HCT116 (cell line): Measurements from ENCODE around the gene VTI1A. TPM values are rescaled to one million over a fixed set of nuclear protein-coding genes. Genes with fewer than 3 reads are reported as not detected.
A peak's percentile ranks its signal among the peaks of the same experiment; 100 is the strongest.

Experiments used
- ATAC-seq: fragments of 200-7000 bp; cut with Tn5 transposase; 2 replicates; pipeline ENCODE4 v1.9.1; 2020; ENCODE audit warnings: mild to moderate bottlenecking, moderate library complexity
- BruUV-seq: library from RNA; stranded (reverse); fragments of 400-500 nt; replicated peaks from 2 replicates; lab custom pipeline; 2021; lab: Mats Ljungman, UMichigan
- CTCF ChIA-PET: fragments of 300-600 bp; sonication (Branson Sonifier 250); formaldehyde crosslinking; loops from one replicate; lab custom pipeline; 2021; ENCODE audit warnings: antibody characterized with exemption; lab: Charles Lee
- POLR2A ChIA-PET: fragments of 300-600, 350-600 bp; sonication (Branson Sonifier 250); formaldehyde crosslinking; loops from one replicate; lab custom pipeline; 2021; ENCODE audit warnings: antibody characterized with exemption; lab: Charles Lee
- RAD21 ChIA-PET, 2 experiments: fragments of 300-600 bp; sonication (Branson Sonifier 250); formaldehyde crosslinking; loops; one replicate each; lab custom pipeline; 2023; ENCODE audit warnings: low total read pairs in 2 of 2; ENCODE audit not compliant: uncharacterized antibody in 2 of 2, unreplicated experiment in 2 of 2, low non-redundant PET in 1 of 2; lab: Charles Lee
- DNase-seq: peaks from one replicate; pipeline ENCODE4 v3.0.0-alpha.2; 2010; ENCODE audit warnings: low read depth, low spot score
- H2AFZ ChIP-seq: fragments of 200-600 bp; shearing (Covaris generic), sonication (generic); 2 replicates; pipeline ENCODE4 v1.6.1; 2017; ENCODE audit warnings: low read depth, mixed run types, mixed read lengths, antibody characterized with exemption, low read length; ENCODE audit not compliant: poor library complexity, severe bottlenecking
- H3K27ac ChIP-seq: 2 replicates; pipeline ENCODE4 v1.5.1; 2012; ENCODE audit warnings: low read depth, low read length
- H3K27me3 ChIP-seq: fragments of 200-600 bp; sonication (generic); 2 replicates; pipeline ENCODE4 v1.6.1; 2016; ENCODE audit warnings: mixed run types, low read length, mixed read lengths; ENCODE audit not compliant: insufficient read depth
- H3K36me3 ChIP-seq, 2 experiments: fragments of 200-500 bp in 1 of 2; fragments of 200-600 bp in 1 of 2; sonication (Bioruptor generic) in 1 of 2; sonication (generic) in 1 of 2; 2 replicates each; pipeline versions ENCODE4 v1.5.1 to v1.6.1; 2014 to 2016; ENCODE audit warnings: low read length in 2 of 2, inconsistent platforms in 1 of 2, mixed read lengths in 1 of 2, mixed run types in 1 of 2; ENCODE audit not compliant: insufficient read depth in 2 of 2, control insufficient read depth in 1 of 2
- H3K4me1 ChIP-seq, 2 experiments: fragments of 200-600 bp in 1 of 2; sonication (generic) in 1 of 2; 2 replicates each; pipeline versions ENCODE4 v1.5.1 to v1.6.1; 2012 to 2017; ENCODE audit warnings: low read length in 2 of 2, inconsistent platforms in 1 of 2, mild to moderate bottlenecking in 1 of 2, mixed read lengths in 1 of 2, mixed run types in 1 of 2, moderate library complexity in 1 of 2; ENCODE audit not compliant: insufficient read depth in 2 of 2, control insufficient read depth in 1 of 2
- H3K4me2 ChIP-seq: fragments of 200-600 bp; sonication (generic); 2 replicates; pipeline ENCODE4 v1.6.1; 2017; ENCODE audit warnings: mixed run types, low read length, mixed read lengths
- H3K4me3 ChIP-seq, 2 experiments: fragments of 200-600 bp in 1 of 2; sonication (generic) in 1 of 2; replicated peaks in 1 of 2; 2 replicates each; pipeline ENCODE4 v1.5.1; 2011 to 2016; ENCODE audit warnings: low read length in 2 of 2, control low read depth in 1 of 2, low read depth in 1 of 2, mild to moderate bottlenecking in 1 of 2, mixed read lengths in 1 of 2, mixed run types in 1 of 2
- H3K79me2 ChIP-seq: fragments of 200-600 bp; sonication (generic); 2 replicates; pipeline ENCODE4 v1.6.1; 2017; ENCODE audit warnings: mild to moderate bottlenecking, mixed run types, low read length, moderate library complexity, mixed read lengths; ENCODE audit not compliant: insufficient read depth
- H3K9ac ChIP-seq: fragments of 200-600 bp; sonication (generic); 2 replicates; pipeline ENCODE4 v1.6.1; 2016; ENCODE audit warnings: low read length, mixed read lengths
- H3K9me2 ChIP-seq: fragments of 200-600 bp; sonication (generic), shearing (Covaris generic); 2 replicates; pipeline ENCODE4 v1.6.1; 2017; ENCODE audit warnings: mixed run types, mild to moderate bottlenecking, moderate library complexity; ENCODE audit not compliant: insufficient read depth
- H3K9me3 ChIP-seq, 2 experiments: fragments of 200-500 bp in 1 of 2; fragments of 200-600 bp in 1 of 2; sonication (Bioruptor generic) in 1 of 2; sonication (generic) in 1 of 2; 2 replicates each; pipeline ENCODE4 v1.6.1; 2014 to 2017; ENCODE audit warnings: low read length in 2 of 2, mixed read lengths in 2 of 2, inconsistent platforms in 1 of 2, low read depth in 1 of 2, mild to moderate bottlenecking in 1 of 2, mixed run types in 1 of 2, moderate library complexity in 1 of 2; ENCODE audit not compliant: control insufficient read depth in 1 of 2, insufficient read depth in 1 of 2
- H4K20me1 ChIP-seq: fragments of 200-600 bp; sonication (generic), shearing (Covaris generic); 2 replicates; pipeline ENCODE4 v1.6.1; 2017; ENCODE audit warnings: mixed run types, mild to moderate bottlenecking, moderate library complexity; ENCODE audit not compliant: insufficient read depth
- ATF3 ChIP-seq: IDR thresholded peaks from 2 replicates; pipeline ENCODE4 v1.6.1; 2012
- CEBPB ChIP-seq: IDR thresholded peaks from 2 replicates; pipeline ENCODE4 v1.6.1; 2012; ENCODE audit warnings: low read depth
- EGR1 ChIP-seq: IDR thresholded peaks from 2 replicates; pipeline ENCODE4 v1.6.1; 2012; ENCODE audit warnings: low read depth
- EZH2 ChIP-seq: fragments of 200-600 bp; sonication (generic); IDR thresholded peaks from 2 replicates; pipeline ENCODE4 v1.6.1; 2017; ENCODE audit warnings: antibody characterized with exemption, mixed run types
- FOSL1 ChIP-seq: IDR thresholded peaks from 2 replicates; pipeline ENCODE4 v1.6.1; 2012; ENCODE audit warnings: low read depth
- POLR2A ChIP-seq: IDR thresholded peaks from 2 replicates; pipeline ENCODE4 v1.7.0; 2011; ENCODE audit warnings: borderline replicate concordance; ENCODE audit not compliant: insufficient read depth, insufficient read length; ENCODE audit errors: extremely low read depth
- REST ChIP-seq: IDR thresholded peaks from 2 replicates; pipeline ENCODE4 v1.6.1; 2012; ENCODE audit warnings: low read depth
- SIN3A ChIP-seq: IDR thresholded peaks from 2 replicates; pipeline ENCODE4 v1.6.1; 2012; ENCODE audit warnings: low read depth
- SP1 ChIP-seq: IDR thresholded peaks from 2 replicates; pipeline ENCODE4 v1.6.1; 2012; ENCODE audit warnings: low read depth
- SRF ChIP-seq: IDR thresholded peaks from 2 replicates; pipeline ENCODE4 v1.6.1; 2012; ENCODE audit warnings: low read depth
- TCF7L2 ChIP-seq: IDR thresholded peaks from 2 replicates; pipeline ENCODE4 v1.7.0; 2011; ENCODE audit warnings: borderline replicate concordance, inconsistent platforms; ENCODE audit not compliant: insufficient read depth, insufficient read length; ENCODE audit errors: extremely low read depth
- YY1 ChIP-seq: IDR thresholded peaks from 2 replicates; pipeline ENCODE4 v1.6.1; 2011; ENCODE audit warnings: low read length, low read depth, moderate library complexity, mild to moderate bottlenecking; ENCODE audit not compliant: insufficient replicate concordance; ENCODE audit errors: extremely low read depth
- ZFX ChIP-seq: fragments of 450-650 bp; IDR thresholded peaks from 2 replicates; pipeline ENCODE4 v1.6.1; 2017
- ZNF274 ChIP-seq: fragments of 200-500 bp; sonication (Bioruptor generic); IDR thresholded peaks from 2 replicates; pipeline ENCODE4 v1.6.1; 2014; ENCODE audit warnings: mild to moderate bottlenecking, low read depth, low read length, inconsistent platforms
- intact Hi-C: fragments of 100-400 bp; cut with micrococcal nuclease; formaldehyde crosslinking; loops from 2 replicates; pipeline ENCODE4 v1.10.0; 2022
- total RNA-seq: library from RNA; stranded (reverse); gene quantifications from one replicate; pipeline ENCODE4 v1.2.1, GENCODE V29; 2021; ENCODE audit not compliant: unreplicated experiment
- TF ChIP-seq, protein P1 (sequence below), 3 experiments: fragments of 200-600 bp in 1 of 3; sonication (generic) in 1 of 3; IDR thresholded peaks in 2 of 3; conservative IDR thresholded peaks in 1 of 3; 2 replicates each; pipeline ENCODE4 v1.5.1; 2012 to 2017; ENCODE audit warnings: low read depth in 2 of 3, low read length in 2 of 3, antibody characterized with exemption in 1 of 3, borderline replicate concordance in 1 of 3, control low read depth in 1 of 3, mild to moderate bottlenecking in 1 of 3, mixed read lengths in 1 of 3, mixed run types in 1 of 3, moderate library complexity in 1 of 3; ENCODE audit not compliant: insufficient read depth in 1 of 3

The VTI1A gene
- total RNA-seq, 1 experiment from 2014 or later = 80.7 TPM

DNA sequence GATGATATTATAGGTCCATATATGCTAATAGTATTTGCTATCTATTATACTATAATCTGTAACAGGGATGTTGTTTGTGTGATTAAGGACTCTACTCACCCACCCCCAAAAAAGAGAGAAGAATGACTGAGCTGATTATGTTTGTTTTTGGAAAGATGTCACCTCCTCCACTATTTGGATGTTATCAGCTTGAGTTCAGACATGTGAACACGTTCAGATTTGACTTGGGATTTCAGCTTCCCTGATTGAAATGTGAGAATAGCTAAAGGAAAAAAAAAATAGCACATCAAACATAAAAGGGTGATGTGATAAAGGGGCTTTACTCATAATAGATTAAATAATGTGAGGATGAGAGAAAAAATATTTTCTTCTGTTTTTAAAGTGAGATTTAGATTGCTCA is 81.2 kb downstream of the VTI1A start:
- no TSS peak for BruUV-seq
- Histone ChIP-seq H3K4me3 (no peak overlapping the region), H3K4me2 (peak overlapping the region; percentile 76), H3K9me2 (no peaks in the 10 kb centered on the region), H3K9me3 (no peaks in the 10 kb centered on the region), H4K20me1 (no peaks in the 10 kb centered on the region), H3K9ac (peak overlapping the region; percentile 78), H3K36me3 (no peaks in the 10 kb centered on the region), H3K27me3 (no peaks in the 10 kb centered on the region), H3K79me2 (peaks cover 97% of the 10 kb centered on the region), H3K27ac (peak overlapping the region; percentile 90), H2AFZ (no peak overlapping the region), H3K4me1 (peaks cover 96 to 100% of the 10 kb centered on the region in 2 experiments)
- intact Hi-C loops = loop anchor here (5.0 kb wide), 1 partner anchor 544 kb away; no protein-coding TSS in a partner anchor
- ChIA-PET POLR2A (interaction anchor here (1.0 to 6.0 kb wide), 5 partner anchors 8 to 56 kb away, joined by 3 to 53 read pairs (median 23); no protein-coding TSS in a partner anchor), RAD21 (no interaction called here), CTCF (interaction anchor here (1.1 to 2.2 kb wide), 3 partner anchors 10 to 857 kb away, joined by 3 to 9 read pairs (median 5); no protein-coding TSS in a partner anchor)
- TF ChIP-seq ZFX (no peak), SIN3A (0 out of 2 replicates have a peak, but pooled peaks have one; percentile 6), TCF7L2 (peak; percentile 55), ZNF274 (no peak), ATF3 (no peak), EZH2 (no peak), SP1 (peak; percentile 10; the same call in 1 of the 2 replicates), POLR2A (no peak)
- ATAC-seq (no peak), DNase-seq (no peak)

DNA sequence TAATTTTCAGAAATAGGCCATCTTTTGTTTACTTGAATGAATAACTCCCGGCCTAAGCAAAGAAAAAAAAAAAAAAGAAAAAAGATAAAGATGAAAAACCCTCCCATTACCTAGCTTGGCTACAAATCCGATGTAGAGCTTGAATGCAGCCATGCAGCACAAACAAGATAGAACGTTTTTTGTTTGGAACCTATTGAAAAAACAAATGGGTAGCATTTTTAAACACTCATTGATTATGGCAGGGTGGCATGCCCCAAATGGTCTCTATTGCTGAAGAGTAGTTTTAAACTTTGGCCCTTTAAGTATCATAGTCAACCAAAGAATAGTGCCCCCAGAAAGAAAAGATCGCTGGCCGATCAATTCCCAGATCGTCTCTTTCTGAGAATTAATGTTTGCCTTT is 84.4 kb downstream of the VTI1A start:
- TSS peak; percentile 36 for BruUV-seq
- no peaks in the 10 kb centered on the region for H3K36me3 ChIP-seq
- H3K9ac ChIP-seq = peak overlapping the region; percentile 78
- H3K27ac ChIP-seq = peak overlapping the region; percentile 90
- RAD21 ChIA-PET = interaction anchor here in 1 of 2 experiments (1.3 kb wide), 1 partner anchor 24 kb away, joined by 3 read pairs; no protein-coding TSS in a partner anchor
- H3K4me3 ChIP-seq = peak overlapping the region; percentile 24 to 52
- POLR2A ChIA-PET = interaction anchor here (0.7 to 4.0 kb wide), 9 partner anchors 9 to 546 kb away, joined by 3 to 49 read pairs (median 4); no protein-coding TSS in a partner anchor
- intact Hi-C loops = no loop called here
- no peaks in the 10 kb centered on the region for H3K27me3 ChIP-seq
- no peaks in the 10 kb centered on the region for H3K9me3 ChIP-seq
- ATAC-seq (no peak), DNase-seq (no peak)
- H2AFZ ChIP-seq = no peak overlapping the region
- H3K79me2 ChIP-seq = peaks cover 95% of the 10 kb centered on the region
- H3K4me2 ChIP-seq = peak overlapping the region; percentile 76
- H4K20me1 ChIP-seq = no peaks in the 10 kb centered on the region
- H3K9me2 ChIP-seq = no peaks in the 10 kb centered on the region
- H3K4me1 ChIP-seq = peaks cover 96 to 100% of the 10 kb centered on the region in 2 experiments
- CTCF ChIA-PET = interaction anchor here (1.0 to 3.0 kb wide), 4 partner anchors 11 to 854 kb away, joined by 3 to 12 read pairs (median 4); no protein-coding TSS in a partner anchor
- TF ChIP-seq SRF (no peak), ZFX (no peak), CEBPB (no peak), REST (no peak), EGR1 (no peak), FOSL1 (0 out of 2 replicates have a peak, but pooled peaks have one; percentile 4), EZH2 (no peak), YY1 (no peak)
- TF ChIP-seq, protein P1, sequence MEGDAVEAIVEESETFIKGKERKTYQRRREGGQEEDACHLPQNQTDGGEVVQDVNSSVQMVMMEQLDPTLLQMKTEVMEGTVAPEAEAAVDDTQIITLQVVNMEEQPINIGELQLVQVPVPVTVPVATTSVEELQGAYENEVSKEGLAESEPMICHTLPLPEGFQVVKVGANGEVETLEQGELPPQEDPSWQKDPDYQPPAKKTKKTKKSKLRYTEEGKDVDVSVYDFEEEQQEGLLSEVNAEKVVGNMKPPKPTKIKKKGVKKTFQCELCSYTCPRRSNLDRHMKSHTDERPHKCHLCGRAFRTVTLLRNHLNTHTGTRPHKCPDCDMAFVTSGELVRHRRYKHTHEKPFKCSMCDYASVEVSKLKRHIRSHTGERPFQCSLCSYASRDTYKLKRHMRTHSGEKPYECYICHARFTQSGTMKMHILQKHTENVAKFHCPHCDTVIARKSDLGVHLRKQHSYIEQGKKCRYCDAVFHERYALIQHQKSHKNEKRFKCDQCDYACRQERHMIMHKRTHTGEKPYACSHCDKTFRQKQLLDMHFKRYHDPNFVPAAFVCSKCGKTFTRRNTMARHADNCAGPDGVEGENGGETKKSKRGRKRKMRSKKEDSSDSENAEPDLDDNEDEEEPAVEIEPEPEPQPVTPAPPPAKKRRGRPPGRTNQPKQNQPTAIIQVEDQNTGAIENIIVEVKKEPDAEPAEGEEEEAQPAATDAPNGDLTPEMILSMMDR (IDR thresholded peaks at IDR 0.05 in 2 of 3, conservative IDR thresholded peaks at IDR 0.05 in 1 of 3; ENCODE audit: borderline replicate concordance in 1 of 3, insufficient read depth in 1 of 3, low read depth in 2 of 3, low read length in 2 of 3) = no peak
